ENCODE measurements around the gene FAM210B. TPM values are rescaled to one million over a fixed set of nuclear protein-coding genes. Genes with fewer than 3 reads are reported as not detected.

Gene FAM210B
- total RNA-seq, 3 donors from 2014 or later = 3.4 to 4.1 (median 3.7) TPM

DNA sequence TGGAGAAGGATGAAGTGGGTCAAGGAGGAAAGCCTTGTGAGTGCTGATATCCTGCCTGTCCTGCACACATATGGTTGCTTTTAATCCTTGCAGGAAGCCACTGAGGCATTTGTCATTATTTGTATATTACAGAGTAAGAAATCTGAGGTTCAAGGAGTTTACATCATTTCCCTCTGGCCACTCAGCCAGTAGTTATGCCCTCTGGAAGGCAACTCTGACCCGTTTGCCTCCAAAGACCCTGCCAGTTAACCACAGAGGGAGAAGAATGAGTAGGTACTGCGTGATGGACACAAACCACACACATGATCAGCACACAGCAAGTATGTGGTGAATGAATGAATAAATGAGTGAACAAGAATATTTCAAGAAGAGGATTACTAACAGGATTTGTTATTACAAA lies 7.9 kb upstream of the FAM210B start:
- Mint-ChIP-seq H3K4me3 (no peak overlapping the region), H3K36me3 (ENCODE audit: insufficient read depth) (no peaks in the 10 kb centered on the region), H3K9me3 (no peaks in the 10 kb centered on the region), H3K27me3 (ENCODE audit: low read depth) (peaks cover 8% of the 10 kb centered on the region), H3K4me1 (ENCODE audit: low read depth) (no peaks in the 10 kb centered on the region)
- no peak for DNase-seq
- ATAC-seq = no peak

GRCh38 chr20:56352345-56353055 lies 6.3 kb upstream of the FAM210B start:
- Mint-ChIP-seq H3K36me3 (ENCODE audit: insufficient read depth) (no peaks in the 10 kb centered on the region), H3K4me1 (ENCODE audit: low read depth) (no peaks in the 10 kb centered on the region), H3K9me3 (no peaks in the 10 kb centered on the region), H3K4me3 (no peak overlapping the region), H3K27me3 (ENCODE audit: low read depth) (peaks cover 2% of the 10 kb centered on the region)
- ATAC-seq = no peak
- DNase-seq = no peak

DNA sequence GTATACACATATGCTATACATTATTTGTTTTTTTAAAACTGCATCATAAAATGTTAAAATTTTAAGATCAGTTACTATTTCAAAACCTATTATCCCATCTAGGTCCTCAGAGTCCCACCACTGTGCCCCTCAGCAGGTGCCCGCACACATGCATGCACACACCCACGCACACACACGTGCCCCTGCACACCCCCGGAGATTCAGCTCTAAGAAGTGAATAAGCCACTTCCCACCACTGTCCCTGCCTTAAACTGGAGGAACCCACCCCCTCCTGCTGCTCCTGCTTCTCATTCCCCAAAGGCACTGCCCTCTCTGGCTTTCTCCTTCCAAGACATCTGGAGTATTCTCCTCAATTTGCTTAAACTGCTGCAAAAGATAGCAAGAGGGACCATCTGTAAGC lies 5.4 kb upstream of the FAM210B start:
- H3K4me3 Mint-ChIP-seq = no peak overlapping the region
- peaks cover 2% of the 10 kb centered on the region for H3K27me3 Mint-ChIP-seq (ENCODE audit: low read depth)
- H3K9me3 Mint-ChIP-seq = no peaks in the 10 kb centered on the region
- DNase-seq (no peak), ATAC-seq (no peak)
- peaks cover 3% of the 10 kb centered on the region for H3K4me1 Mint-ChIP-seq (ENCODE audit: low read depth)
- no peaks in the 10 kb centered on the region for H3K36me3 Mint-ChIP-seq (ENCODE audit: insufficient read depth)

DNA sequence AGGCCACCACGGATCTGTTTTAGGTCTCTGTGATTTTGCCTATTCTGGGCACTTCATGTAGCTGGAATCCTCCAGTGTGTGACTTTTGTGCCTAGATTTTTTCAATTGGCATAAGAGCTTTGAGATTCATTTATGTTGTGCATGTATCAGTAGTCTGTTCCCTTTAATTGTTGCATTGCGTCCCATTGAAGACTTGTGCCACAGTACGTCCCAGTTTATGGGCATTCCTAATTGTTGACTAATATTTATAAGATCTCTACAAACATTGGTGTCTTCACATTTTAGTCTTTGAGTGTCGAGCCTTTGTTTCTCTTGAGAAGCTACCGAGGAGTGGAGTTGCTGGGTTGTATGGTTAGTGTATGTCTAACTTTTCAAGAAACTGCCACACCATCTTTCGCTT lies 704 bp upstream of the FAM210B start:
- Mint-ChIP-seq H3K4me3 (peak overlapping the region; percentile 72), H3K27me3 (ENCODE audit: low read depth) (no peaks in the 10 kb centered on the region), H3K9me3 (no peaks in the 10 kb centered on the region), H3K36me3 (ENCODE audit: insufficient read depth) (no peaks in the 10 kb centered on the region), H3K4me1 (ENCODE audit: low read depth) (peaks cover 19% of the 10 kb centered on the region)
- ATAC-seq (no peak), DNase-seq (no peak)

DNA sequence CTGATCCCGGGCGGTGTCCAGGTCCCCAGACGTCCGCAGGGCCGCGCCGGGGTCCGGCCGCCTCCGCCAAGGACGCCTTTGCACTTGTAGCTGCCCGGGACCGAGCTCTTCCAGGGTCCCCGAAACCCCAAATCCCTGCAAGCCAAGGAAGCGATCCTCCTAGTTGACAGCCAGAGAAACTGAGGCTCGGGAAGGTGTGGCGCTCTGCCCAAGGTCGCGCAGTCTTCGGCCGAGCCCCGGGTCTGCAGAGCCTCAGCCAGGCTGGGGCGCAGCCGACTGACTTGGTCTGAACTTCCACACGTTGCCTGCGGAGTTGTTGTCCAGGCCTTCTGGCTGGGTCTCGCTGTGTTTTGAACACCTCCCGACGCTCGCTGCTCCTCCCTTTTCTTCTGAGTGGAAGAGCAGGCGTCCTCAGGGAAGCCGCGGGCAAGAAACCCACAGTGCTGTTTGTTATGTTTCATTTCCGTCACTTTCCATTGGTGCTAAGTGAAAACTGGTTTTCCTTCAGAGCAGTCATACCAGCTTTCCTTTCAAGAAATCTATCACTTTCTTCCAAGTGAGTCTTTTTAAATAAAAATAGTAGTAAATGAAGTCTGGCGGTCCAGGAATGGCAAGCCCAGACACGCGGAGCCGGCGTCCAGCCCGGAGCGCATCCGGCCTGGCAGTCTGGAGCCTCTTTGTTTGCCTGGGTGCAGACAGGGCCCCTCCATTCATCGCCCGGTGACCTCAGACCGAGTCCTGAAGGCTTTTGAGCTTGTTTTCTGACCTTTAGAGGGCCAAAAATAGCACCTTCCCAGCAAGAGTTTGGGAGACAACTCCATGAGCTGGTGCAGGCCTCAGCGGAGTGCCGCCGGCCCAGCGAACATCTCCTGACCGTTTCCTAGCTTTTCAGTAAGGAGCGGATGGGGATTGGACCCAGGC lies 698 bp downstream of the FAM210B start:
- peak; percentile 46 to 48 for ATAC-seq
- no peak for DNase-seq
- peaks cover 19% of the 10 kb centered on the region for H3K4me1 Mint-ChIP-seq (ENCODE audit: low read depth)
- H3K27me3 Mint-ChIP-seq (ENCODE audit: low read depth) = no peaks in the 10 kb centered on the region
- no peaks in the 10 kb centered on the region for H3K36me3 Mint-ChIP-seq (ENCODE audit: insufficient read depth)
- peak overlapping the region; percentile 83 for H3K4me3 Mint-ChIP-seq
- no peaks in the 10 kb centered on the region for H3K9me3 Mint-ChIP-seq

GRCh38 chr20:56360133-56360907 lies 1.5 kb downstream of the FAM210B start:
- no peaks in the 10 kb centered on the region for H3K9me3 Mint-ChIP-seq
- ATAC-seq (no peak), DNase-seq (no peak)
- H3K4me3 Mint-ChIP-seq = peak overlapping the region; percentile 83
- H3K4me1 Mint-ChIP-seq (ENCODE audit: low read depth) = peaks cover 19% of the 10 kb centered on the region
- no peaks in the 10 kb centered on the region for H3K36me3 Mint-ChIP-seq (ENCODE audit: insufficient read depth)
- no peaks in the 10 kb centered on the region for H3K27me3 Mint-ChIP-seq (ENCODE audit: low read depth)

DNA sequence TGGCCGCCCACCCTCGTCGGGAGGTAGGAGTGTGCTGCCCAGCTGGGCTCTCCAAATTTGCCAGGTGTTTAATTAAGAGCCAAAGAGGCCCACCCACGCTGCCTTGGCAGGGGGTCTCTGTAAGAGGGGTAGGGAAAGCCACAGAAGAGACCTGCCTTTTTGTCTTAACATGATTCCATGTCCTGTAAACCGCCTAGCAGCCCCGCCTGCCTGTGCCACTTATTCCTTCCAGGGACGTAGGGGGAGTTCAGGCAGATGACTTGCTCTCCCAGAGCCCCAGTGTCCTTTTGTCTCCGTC lies 2.1 kb downstream of the FAM210B start:
- peak overlapping the region; percentile 20 for H3K4me3 Mint-ChIP-seq
- no peak for ATAC-seq
- no peak for DNase-seq
- H3K4me1 Mint-ChIP-seq (ENCODE audit: low read depth) = peaks cover 19% of the 10 kb centered on the region
- no peaks in the 10 kb centered on the region for H3K9me3 Mint-ChIP-seq
- H3K27me3 Mint-ChIP-seq (ENCODE audit: low read depth) = no peaks in the 10 kb centered on the region
- H3K36me3 Mint-ChIP-seq (ENCODE audit: insufficient read depth) = peaks cover under 1% of the 10 kb centered on the region

DNA sequence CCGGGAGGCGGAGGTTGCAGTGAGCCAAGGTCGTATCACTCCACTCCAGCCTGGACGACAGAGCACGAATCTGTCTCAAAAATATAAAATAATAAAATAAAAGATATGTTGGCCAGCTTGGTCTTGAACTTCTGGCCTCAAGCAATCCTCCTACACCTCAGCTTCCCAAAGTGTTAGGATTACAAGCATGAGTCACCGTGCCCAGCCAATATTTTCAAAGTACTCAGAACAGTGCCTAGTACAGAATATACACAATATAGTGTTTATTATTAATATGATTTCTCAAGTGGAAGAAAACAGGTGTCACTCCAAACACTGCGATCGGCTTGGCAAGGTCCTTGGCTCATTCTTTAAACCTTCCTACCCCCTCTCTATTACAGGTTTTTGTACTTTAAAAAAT lies 3.1 kb downstream of the FAM210B start:
- no peak for ATAC-seq
- H3K36me3 Mint-ChIP-seq (ENCODE audit: insufficient read depth) = peaks cover 9% of the 10 kb centered on the region
- H3K27me3 Mint-ChIP-seq (ENCODE audit: low read depth) = no peaks in the 10 kb centered on the region
- no peak for DNase-seq
- H3K4me3 Mint-ChIP-seq = no peak overlapping the region
- peaks cover 19% of the 10 kb centered on the region for H3K4me1 Mint-ChIP-seq (ENCODE audit: low read depth)
- H3K9me3 Mint-ChIP-seq = no peaks in the 10 kb centered on the region

GRCh38 chr20:56362833-56363413 lies 4.1 kb downstream of the FAM210B start:
- ATAC-seq (no peak), DNase-seq (no peak)
- H3K27me3 Mint-ChIP-seq (ENCODE audit: low read depth) = no peaks in the 10 kb centered on the region

DNA sequence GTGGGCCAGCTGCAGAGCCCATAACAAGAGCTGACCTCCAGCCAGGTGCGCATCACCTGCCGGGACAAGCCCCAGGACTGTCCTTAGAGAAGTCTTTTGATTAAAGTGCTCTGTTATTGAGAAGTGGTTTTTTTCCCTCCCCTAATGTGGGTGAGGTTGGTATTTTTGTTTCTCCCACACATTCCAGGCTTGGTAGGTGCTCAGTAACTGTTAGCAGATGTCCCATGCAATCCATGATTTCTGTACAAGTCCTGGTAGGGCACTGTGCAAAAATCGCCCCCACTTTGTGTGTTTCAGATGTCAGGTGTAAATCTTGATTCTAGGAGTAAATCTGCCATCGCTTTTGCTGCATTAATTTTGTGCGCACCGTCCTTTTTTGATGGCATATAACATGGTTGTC lies 4.7 kb downstream of the FAM210B start:
- Mint-ChIP-seq H3K9me3 (no peaks in the 10 kb centered on the region), H3K4me1 (ENCODE audit: low read depth) (peaks cover 16% of the 10 kb centered on the region), H3K36me3 (ENCODE audit: insufficient read depth) (peaks cover 16% of the 10 kb centered on the region), H3K4me3 (no peak overlapping the region), H3K27me3 (ENCODE audit: low read depth) (no peaks in the 10 kb centered on the region)
- ATAC-seq = no peak
- no peak for DNase-seq

More at GRCh38 chr20:56362833-56363413, 4.1 kb downstream of the FAM210B start:
- H3K9me3 Mint-ChIP-seq = no peaks in the 10 kb centered on the region
- H3K4me3 Mint-ChIP-seq = no peak overlapping the region
- peaks cover 16% of the 10 kb centered on the region for H3K36me3 Mint-ChIP-seq (ENCODE audit: insufficient read depth)
- H3K4me1 Mint-ChIP-seq (ENCODE audit: low read depth) = peaks cover 19% of the 10 kb centered on the region

DNA sequence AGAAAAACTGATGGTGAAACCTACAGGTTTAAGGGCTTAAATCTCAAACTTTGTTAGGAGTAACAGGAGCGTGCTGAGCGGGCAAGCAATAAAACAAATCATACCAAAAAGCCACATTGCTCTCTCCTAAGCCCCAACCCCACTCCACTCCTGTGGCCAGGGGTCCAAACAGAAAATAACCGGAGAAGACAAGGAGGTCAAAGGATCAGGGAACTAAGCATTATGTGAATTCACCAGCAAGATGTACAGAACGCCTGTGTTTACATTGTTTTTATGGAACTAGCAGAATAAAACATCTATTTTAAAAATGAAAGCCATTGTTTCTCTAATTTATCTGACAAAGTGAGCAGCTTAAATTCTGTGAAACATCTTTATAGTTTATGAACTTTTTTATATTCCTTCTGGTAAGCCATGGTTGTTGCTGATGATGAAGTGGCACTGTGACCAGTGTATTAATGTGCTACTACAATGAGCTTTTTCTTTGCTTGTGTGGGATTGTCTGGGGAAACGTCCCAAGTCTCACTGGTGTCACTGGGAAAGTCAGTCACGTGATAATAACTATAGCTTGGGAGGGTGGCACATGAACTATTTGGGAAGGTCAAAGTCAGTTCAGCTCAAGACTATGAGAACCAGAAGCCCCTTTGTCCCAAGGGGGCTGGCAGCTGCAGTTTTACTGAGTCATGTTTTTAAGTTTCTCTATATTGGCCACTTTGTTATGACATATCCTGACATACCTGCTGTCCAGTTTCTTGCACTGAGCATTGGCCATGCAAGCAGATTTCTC lies 9.8 kb downstream of the FAM210B start:
- H3K9me3 Mint-ChIP-seq = no peaks in the 10 kb centered on the region
- no peak for DNase-seq
- ATAC-seq = no peak
- H3K27me3 Mint-ChIP-seq (ENCODE audit: low read depth) = no peaks in the 10 kb centered on the region
- peaks cover 24% of the 10 kb centered on the region for H3K36me3 Mint-ChIP-seq (ENCODE audit: insufficient read depth)
- no peak overlapping the region for H3K4me3 Mint-ChIP-seq
- peaks cover 8% of the 10 kb centered on the region for H3K4me1 Mint-ChIP-seq (ENCODE audit: low read depth)

DNA sequence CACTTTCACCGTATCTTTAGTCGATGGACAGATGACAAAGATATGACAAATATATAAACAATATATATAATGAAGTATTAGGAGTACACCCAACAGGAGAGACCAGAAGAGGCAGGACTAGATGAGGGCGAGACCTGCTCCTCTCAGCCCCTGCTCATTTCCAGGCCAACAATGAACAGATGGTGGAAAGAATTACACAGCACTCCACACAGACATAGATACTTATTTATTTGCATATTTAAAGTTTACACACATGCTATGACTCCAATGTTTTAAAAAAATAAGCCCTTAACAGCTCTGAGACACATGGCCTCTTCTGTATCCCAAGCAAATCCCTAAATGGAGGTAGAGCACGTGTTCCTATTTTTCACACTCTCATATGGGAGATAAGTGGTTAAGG lies 10.4 kb downstream of the FAM210B start:
- H3K36me3 Mint-ChIP-seq (ENCODE audit: insufficient read depth) = peaks cover 24% of the 10 kb centered on the region

DNA sequence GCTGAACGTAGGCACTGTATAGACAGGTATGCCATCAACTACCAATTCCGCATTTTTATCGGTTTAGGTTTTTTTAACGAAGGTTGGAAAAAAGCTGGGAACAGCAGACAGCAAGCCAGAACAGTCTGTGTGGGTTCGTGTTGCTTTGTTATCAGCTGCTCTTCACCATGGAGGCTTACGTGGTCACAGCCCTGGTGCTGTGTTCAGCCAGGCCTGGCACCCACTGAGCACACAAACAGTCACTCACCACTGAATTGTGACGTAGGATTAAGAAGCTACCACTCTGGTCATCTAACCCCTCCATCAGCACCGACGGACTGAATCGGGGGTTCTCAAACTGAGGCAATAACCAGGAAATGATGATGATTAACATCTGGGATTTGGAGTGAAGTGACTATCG lies 13.2 kb downstream of the FAM210B start:
- ATAC-seq (no peak), DNase-seq (no peak)
- H3K4me1 Mint-ChIP-seq (ENCODE audit: low read depth) = peaks cover 16% of the 10 kb centered on the region
- no peaks in the 10 kb centered on the region for H3K9me3 Mint-ChIP-seq
- peaks cover 17% of the 10 kb centered on the region for H3K36me3 Mint-ChIP-seq (ENCODE audit: insufficient read depth)
- no peaks in the 10 kb centered on the region for H3K27me3 Mint-ChIP-seq (ENCODE audit: low read depth)
- H3K4me3 Mint-ChIP-seq = no peak overlapping the region

More for the DNA sequence above, 10.4 kb downstream of the FAM210B start:
- ATAC-seq = no peak
- no peak overlapping the region for H3K4me3 Mint-ChIP-seq
- no peak for DNase-seq
- H3K27me3 Mint-ChIP-seq (ENCODE audit: low read depth) = no peaks in the 10 kb centered on the region
- peaks cover 10% of the 10 kb centered on the region for H3K4me1 Mint-ChIP-seq (ENCODE audit: low read depth)
- no peaks in the 10 kb centered on the region for H3K9me3 Mint-ChIP-seq
